HepG2 (cell line): ENCODE measurements around the gene ENG. TPM values are rescaled to one million over a fixed set of nuclear protein-coding genes. Genes with fewer than 3 reads are reported as not detected.
A peak's percentile ranks its signal among the peaks of the same experiment; 100 is the strongest.

Experiments
- DBP ChIP-seq: sonication (generic); formaldehyde crosslinking; IDR thresholded peaks from 2 replicates; pipeline ENCODE4 v1.4.0; 2020; ENCODE audit warnings: missing genetic modification reagents; ENCODE audit errors: not compliant biosample characterization
- GZF1 ChIP-seq: sonication (generic); formaldehyde crosslinking; IDR thresholded peaks from 2 replicates; pipeline ENCODE4 v1.5.1; 2020; ENCODE audit warnings: mild to moderate bottlenecking, missing genetic modification reagents
- MATR3 ChIP-seq: sonication (generic); formaldehyde crosslinking; IDR thresholded peaks from 2 replicates; pipeline ENCODE4 v1.4.0; 2020; ENCODE audit warnings: missing genetic modification reagents
- PATZ1 ChIP-seq: sonication (generic); formaldehyde crosslinking; IDR thresholded peaks from 2 replicates; pipeline ENCODE4 v1.4.0; 2020; ENCODE audit warnings: missing genetic modification reagents
- SALL2 ChIP-seq: sonication (generic); formaldehyde crosslinking; IDR thresholded peaks from 2 replicates; pipeline ENCODE4 v1.8.1; 2023; ENCODE audit warnings: mild to moderate bottlenecking, missing genetic modification reagents, inconsistent platforms
- ZBTB2 ChIP-seq: sonication (generic); formaldehyde crosslinking; IDR thresholded peaks from 2 replicates; pipeline ENCODE4 v1.8.0; 2022; ENCODE audit warnings: low read depth, missing genetic modification reagents
- ZBTB34 ChIP-seq: sonication (generic); formaldehyde crosslinking; IDR thresholded peaks from 2 replicates; pipeline ENCODE4 v1.8.0; 2022; ENCODE audit warnings: mild to moderate bottlenecking, missing genetic modification reagents
- ZFP90 ChIP-seq: sonication (generic); formaldehyde crosslinking; IDR thresholded peaks from 2 replicates; pipeline ENCODE4 v1.8.0; 2022; ENCODE audit warnings: missing genetic modification reagents, mild to moderate bottlenecking, inconsistent platforms, borderline replicate concordance
- ZHX2 ChIP-seq, 2 experiments: sonication (generic) in 1 of 2; formaldehyde crosslinking in 1 of 2; IDR thresholded peaks; 2 replicates each; pipeline versions ENCODE4 v1.6.1 to v1.9.0; 2014 to 2022; ENCODE audit warnings: antibody characterized with exemption in 1 of 2, borderline replicate concordance in 1 of 2, inconsistent platforms in 1 of 2, low read depth in 1 of 2, missing genetic modification reagents in 1 of 2
- ZNF18 ChIP-seq: sonication (generic); formaldehyde crosslinking; IDR thresholded peaks from 2 replicates; pipeline ENCODE4 v1.8.0; 2022; ENCODE audit warnings: mild to moderate bottlenecking, missing genetic modification reagents; ENCODE audit not compliant: insufficient replicate concordance
- ZNF580 ChIP-seq: IDR thresholded peaks from 2 replicates; pipeline ENCODE4 v1.6.1; 2016; ENCODE audit warnings: low read depth, borderline replicate concordance
- ZNF790 ChIP-seq: sonication (generic); formaldehyde crosslinking; IDR thresholded peaks from 2 replicates; pipeline ENCODE4 v1.8.0; 2022; ENCODE audit warnings: missing genetic modification reagents, mild to moderate bottlenecking, borderline replicate concordance
- polyA plus RNA-seq, 8 experiments: library from polyadenylated mRNA; depleted of rRNA in 3 of 8; stranded (reverse) in 7 of 8; unstranded in 1 of 8; fragments of >200 nt; fragmentation: Illumina TruSeq in 4 of 8; extraction: Trizol in 4 of 8; gene quantifications; 2 replicates each; pipeline versions ENCODE4 v1.2.1 to v1.2.3, GENCODE V29; 2011 to 2016; ENCODE audit warnings: low read depth in 4 of 8, missing spikeins in 1 of 8, mixed read lengths in 1 of 8; ENCODE audit not compliant: insufficient read depth in 1 of 8
- total RNA-seq, 5 experiments: library from RNA; depleted of rRNA; stranded (reverse); fragments of >200 nt; fragmentation: Illumina TruSeq; extraction: Trizol; gene quantifications; 2 replicates each; pipeline ENCODE4 v1.2.3, GENCODE V29; 2016; ENCODE audit warnings: low read depth in 1 of 5

The ENG gene
- total and polyA plus RNA-seq, 2 of the 13 experiments (the other 11 are each of a cell fraction or from before 2014, with no cell fraction given): 0.02 to 1.1 TPM

- no peak for TF ChIP-seq ZBTB2
- TF ChIP-seq ZHX2 (IDR thresholded peaks at IDR 0.05; ENCODE audit: low read depth): no peak
- TF ChIP-seq ZHX2 (CRISPR knock-in tag; IDR thresholded peaks at IDR 0.05; ENCODE audit: borderline replicate concordance): no peak
- no peak for TF ChIP-seq DBP
- no peak for TF ChIP-seq GZF1 (CRISPR knock-in tag)
- TF ChIP-seq PATZ1: peak; percentile 76
- TF ChIP-seq ZBTB34 (CRISPR knock-in tag): no peak
- TF ChIP-seq ZNF790 (CRISPR knock-in tag): no peak
- no peak for TF ChIP-seq SALL2
- no peak for TF ChIP-seq ZNF18 (CRISPR knock-in tag)
- no peak for TF ChIP-seq ZNF580
- no peak for TF ChIP-seq MATR3 (CRISPR knock-in tag)
- peak; percentile 57; the same call in 1 of the 2 replicates for TF ChIP-seq ZFP90 (CRISPR knock-in tag)
Measured at GRCh38 chr9:127898433-127899127, 44.1 kb upstream of the ENG start (continued).
